Measurements from ENCODE around the gene EXOC6B. TPM values are rescaled to one million over a fixed set of nuclear protein-coding genes. Genes with fewer than 3 reads are reported as not detected.
A peak's percentile ranks its signal among the peaks of the same experiment; 100 is the strongest.

EXOC6B gene
- total RNA-seq, 1 donor: 24.6 TPM

DNA sequence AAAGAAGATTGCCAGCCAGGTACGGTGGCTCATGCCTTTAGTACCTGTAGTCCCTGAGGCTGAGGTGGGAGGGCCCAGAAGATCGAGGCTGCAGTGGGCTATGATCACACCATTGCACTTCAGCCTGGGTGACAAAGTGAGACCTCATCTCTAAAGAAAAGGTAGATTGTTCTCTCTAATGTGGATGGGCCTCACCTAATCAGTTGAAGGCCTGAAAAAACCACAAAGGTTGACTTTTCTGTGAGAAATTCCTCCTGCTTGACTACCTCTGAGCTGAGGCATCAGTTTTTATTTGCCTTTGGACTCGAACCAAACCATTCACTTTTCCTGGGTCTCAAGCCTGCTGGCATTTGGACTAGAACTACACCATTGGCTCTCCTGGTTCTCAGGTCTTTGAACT, 536.1 kb downstream of the EXOC6B start:
- Histone ChIP-seq H3K79me2 (ENCODE audit: insufficient read depth, low read length) (no peaks in the 10 kb centered on the region), H2AFZ (ENCODE audit: low read length) (no peak overlapping the region), H4K20me1 (ENCODE audit: insufficient read depth, low read length) (no peaks in the 10 kb centered on the region), H3K4me1 (ENCODE audit: insufficient read depth, low read length) (peaks cover 3% of the 10 kb centered on the region), H3K27me3 (ENCODE audit: insufficient read depth, low read length) (no peaks in the 10 kb centered on the region), H3K4me2 (ENCODE audit: insufficient read depth, low read length) (no peak overlapping the region), H3K4me3 (ENCODE audit: insufficient read depth, low read length) (no peak overlapping the region), H3K9me3 (ENCODE audit: low read depth, low read length) (no peaks in the 10 kb centered on the region), H3K27ac (ENCODE audit: low read depth, low read length) (no peak overlapping the region), H3K36me3 (ENCODE audit: insufficient read depth, low read length) (no peaks in the 10 kb centered on the region)
- no peak for DNase-seq (ENCODE audit: insufficient read length, low spot score, missing footprints)
- TF ChIP-seq, protein P1, sequence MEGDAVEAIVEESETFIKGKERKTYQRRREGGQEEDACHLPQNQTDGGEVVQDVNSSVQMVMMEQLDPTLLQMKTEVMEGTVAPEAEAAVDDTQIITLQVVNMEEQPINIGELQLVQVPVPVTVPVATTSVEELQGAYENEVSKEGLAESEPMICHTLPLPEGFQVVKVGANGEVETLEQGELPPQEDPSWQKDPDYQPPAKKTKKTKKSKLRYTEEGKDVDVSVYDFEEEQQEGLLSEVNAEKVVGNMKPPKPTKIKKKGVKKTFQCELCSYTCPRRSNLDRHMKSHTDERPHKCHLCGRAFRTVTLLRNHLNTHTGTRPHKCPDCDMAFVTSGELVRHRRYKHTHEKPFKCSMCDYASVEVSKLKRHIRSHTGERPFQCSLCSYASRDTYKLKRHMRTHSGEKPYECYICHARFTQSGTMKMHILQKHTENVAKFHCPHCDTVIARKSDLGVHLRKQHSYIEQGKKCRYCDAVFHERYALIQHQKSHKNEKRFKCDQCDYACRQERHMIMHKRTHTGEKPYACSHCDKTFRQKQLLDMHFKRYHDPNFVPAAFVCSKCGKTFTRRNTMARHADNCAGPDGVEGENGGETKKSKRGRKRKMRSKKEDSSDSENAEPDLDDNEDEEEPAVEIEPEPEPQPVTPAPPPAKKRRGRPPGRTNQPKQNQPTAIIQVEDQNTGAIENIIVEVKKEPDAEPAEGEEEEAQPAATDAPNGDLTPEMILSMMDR (IDR thresholded peaks at IDR 0.05; ENCODE audit: extremely low read depth, low read depth, low read length): no peak

DNA sequence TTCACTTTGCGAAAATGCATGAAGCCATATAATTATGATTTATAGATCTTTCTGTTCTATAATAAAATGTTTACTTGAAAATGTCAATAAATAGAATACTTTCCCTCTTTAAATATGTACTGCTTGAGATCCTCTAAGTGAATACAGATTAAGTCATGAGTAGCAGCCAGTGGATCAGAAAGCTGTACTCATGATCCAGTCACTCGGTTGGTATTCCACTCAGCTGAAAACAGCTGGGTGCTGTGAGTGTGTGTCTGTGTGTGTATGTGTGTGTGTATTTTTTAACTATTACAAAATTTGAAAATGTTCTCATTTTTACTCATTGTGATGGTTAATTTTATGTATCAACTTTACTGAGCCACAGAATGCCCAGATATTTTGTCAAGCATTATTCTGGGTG, 536.5 kb downstream of the EXOC6B start:
- H3K27ac ChIP-seq (ENCODE audit: low read depth, low read length): no peak overlapping the region
- no peak overlapping the region for H3K4me3 ChIP-seq (ENCODE audit: insufficient read depth, low read length)
- no peaks in the 10 kb centered on the region for H4K20me1 ChIP-seq (ENCODE audit: insufficient read depth, low read length)
- H3K4me2 ChIP-seq (ENCODE audit: insufficient read depth, low read length): no peak overlapping the region
- H3K79me2 ChIP-seq (ENCODE audit: insufficient read depth, low read length): no peaks in the 10 kb centered on the region
- H2AFZ ChIP-seq (ENCODE audit: low read length): no peak overlapping the region
- H3K36me3 ChIP-seq (ENCODE audit: insufficient read depth, low read length): no peaks in the 10 kb centered on the region
- peaks cover 3% of the 10 kb centered on the region for H3K4me1 ChIP-seq (ENCODE audit: insufficient read depth, low read length)
- no peaks in the 10 kb centered on the region for H3K9me3 ChIP-seq (ENCODE audit: low read depth, low read length)
- TF ChIP-seq, protein P1 (IDR thresholded peaks at IDR 0.05; ENCODE audit: extremely low read depth, low read depth, low read length): no peak
- no peak for DNase-seq (ENCODE audit: insufficient read length, low spot score, missing footprints)
- no peaks in the 10 kb centered on the region for H3K27me3 ChIP-seq (ENCODE audit: insufficient read depth, low read length)

DNA sequence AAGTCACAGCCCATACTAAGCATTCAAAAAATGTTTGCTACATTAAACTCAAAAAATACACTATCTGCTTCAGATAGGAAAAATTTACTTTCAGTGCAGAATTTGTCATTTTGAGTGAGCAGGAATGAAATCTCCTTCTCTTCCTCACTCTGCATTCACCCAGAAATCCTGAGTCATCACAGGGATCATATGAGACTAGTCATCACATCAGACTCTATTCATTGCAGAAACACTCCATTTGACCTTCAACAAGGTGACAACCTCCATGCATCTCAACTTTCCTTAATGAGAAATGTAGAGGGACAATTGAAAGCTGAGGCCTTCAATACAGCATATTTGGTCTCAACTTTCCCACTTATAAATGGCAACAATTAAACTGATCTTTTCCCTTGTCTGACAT, 547.8 kb downstream of the EXOC6B start:
- H3K36me3 ChIP-seq (ENCODE audit: insufficient read depth, low read length): no peaks in the 10 kb centered on the region
- no peak for DNase-seq (ENCODE audit: insufficient read length, low spot score, missing footprints)
- H2AFZ ChIP-seq (ENCODE audit: low read length): no peak overlapping the region
- H4K20me1 ChIP-seq (ENCODE audit: insufficient read depth, low read length): no peaks in the 10 kb centered on the region
- H3K27ac ChIP-seq (ENCODE audit: low read depth, low read length): no peak overlapping the region
- no peak overlapping the region for H3K4me3 ChIP-seq (ENCODE audit: insufficient read depth, low read length)
- H3K27me3 ChIP-seq (ENCODE audit: insufficient read depth, low read length): no peaks in the 10 kb centered on the region
- TF ChIP-seq, protein P1 (IDR thresholded peaks at IDR 0.05; ENCODE audit: extremely low read depth, low read depth, low read length): no peak
- no peak overlapping the region for H3K4me2 ChIP-seq (ENCODE audit: insufficient read depth, low read length)
- no peaks in the 10 kb centered on the region for H3K9me3 ChIP-seq (ENCODE audit: low read depth, low read length)
- H3K4me1 ChIP-seq (ENCODE audit: insufficient read depth, low read length): peaks cover 15% of the 10 kb centered on the region
- H3K79me2 ChIP-seq (ENCODE audit: insufficient read depth, low read length): no peaks in the 10 kb centered on the region

DNA sequence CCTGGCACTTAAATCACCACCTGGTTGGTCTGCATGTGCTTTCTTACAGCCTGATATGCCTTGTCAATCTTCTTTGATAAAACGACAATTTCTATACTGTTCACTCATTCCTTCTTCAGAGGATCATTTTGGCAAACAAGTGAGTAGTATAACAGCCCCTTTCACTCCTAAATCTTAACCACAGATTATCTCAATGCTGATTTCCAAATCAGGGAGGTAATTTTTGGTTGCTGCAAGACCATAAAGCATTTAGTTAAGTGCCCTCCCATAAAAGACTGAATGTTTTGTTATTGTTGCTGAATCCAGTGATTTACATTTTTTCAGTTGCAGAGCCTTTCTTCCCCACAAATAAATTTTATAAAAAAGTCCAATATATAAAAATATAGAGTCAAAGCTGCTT, 549.0 kb downstream of the EXOC6B start:
- no peak for DNase-seq (ENCODE audit: insufficient read length, low spot score, missing footprints)
- H3K4me2 ChIP-seq (ENCODE audit: insufficient read depth, low read length): no peak overlapping the region
- peak overlapping the region; percentile 56 for H3K27ac ChIP-seq (ENCODE audit: low read depth, low read length)
- H2AFZ ChIP-seq (ENCODE audit: low read length): no peak overlapping the region
- no peaks in the 10 kb centered on the region for H3K79me2 ChIP-seq (ENCODE audit: insufficient read depth, low read length)
- no peaks in the 10 kb centered on the region for H4K20me1 ChIP-seq (ENCODE audit: insufficient read depth, low read length)
- no peaks in the 10 kb centered on the region for H3K36me3 ChIP-seq (ENCODE audit: insufficient read depth, low read length)
- H3K4me1 ChIP-seq (ENCODE audit: insufficient read depth, low read length): peaks cover 15% of the 10 kb centered on the region
- no peak overlapping the region for H3K4me3 ChIP-seq (ENCODE audit: insufficient read depth, low read length)
- no peaks in the 10 kb centered on the region for H3K27me3 ChIP-seq (ENCODE audit: insufficient read depth, low read length)
- H3K9me3 ChIP-seq (ENCODE audit: low read depth, low read length): no peaks in the 10 kb centered on the region
- TF ChIP-seq, protein P1 (IDR thresholded peaks at IDR 0.05; ENCODE audit: extremely low read depth, low read depth, low read length): no peak

All from osteoblast (primary cell).